Skin of body (tissue), 2 donors: ENCODE data around the gene MEGF10. TPM values are rescaled to one million over a fixed set of nuclear protein-coding genes. Genes with fewer than 3 reads are reported as not detected.
A peak's percentile ranks its signal among the peaks of the same experiment; 100 is the strongest.

ENCODE experiments used
- DNase-seq: peaks from one replicate; lab custom pipeline; 2025; lab: John Stamatoyannopoulos, UW
- total RNA-seq: library from RNA; depleted of rRNA; stranded (reverse); fragments of >200 nt; gene quantifications from one replicate; pipeline ENCODE4 v1.2.3, GENCODE V29; 2014

MEGF10 gene
- total RNA-seq, 1 donor from 2014 or later: 4.7 TPM

DNA sequence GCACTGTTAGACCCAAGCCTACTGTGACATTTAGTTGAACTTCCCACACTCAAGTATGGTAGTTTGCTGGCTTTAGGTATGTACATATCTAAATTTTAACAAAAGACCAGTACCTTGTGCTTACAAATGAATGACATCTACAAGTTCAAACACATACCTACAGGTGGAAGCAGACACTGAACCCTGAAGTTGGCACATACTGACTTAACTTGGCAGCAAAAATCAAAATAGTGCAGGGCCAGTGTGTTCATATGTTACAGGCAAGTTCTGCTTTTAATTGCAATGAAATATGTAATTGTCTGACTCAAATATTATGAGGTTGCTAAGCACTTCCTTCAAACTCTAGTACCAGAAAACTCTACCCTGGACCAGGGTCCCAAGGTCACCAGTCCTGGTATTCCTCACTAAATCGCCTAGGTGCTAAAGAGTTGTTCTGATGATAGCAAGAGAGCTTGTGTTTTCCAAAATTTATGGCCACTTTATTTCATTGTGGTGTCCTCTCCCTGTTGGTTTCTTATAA, 77.4 kb downstream of the MEGF10 start:
- DNase-seq: no peak

DNA sequence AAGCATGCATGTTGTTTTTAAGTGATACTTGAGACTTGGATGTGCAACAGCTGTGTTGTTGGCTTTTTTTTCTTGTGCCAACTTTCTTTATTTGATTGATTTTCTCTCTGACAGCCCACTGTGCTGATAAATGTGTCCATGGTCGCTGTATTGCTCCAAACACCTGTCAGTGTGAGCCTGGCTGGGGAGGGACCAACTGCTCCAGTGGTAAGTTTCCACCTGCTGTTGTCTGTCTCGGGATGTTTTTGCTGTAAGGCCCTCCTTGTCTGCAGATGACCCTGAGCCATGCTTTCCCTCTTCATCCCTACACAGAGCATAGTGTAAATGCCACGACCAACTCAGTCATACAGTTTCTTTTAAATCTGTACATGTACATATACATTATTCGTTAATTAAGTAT, 79.2 kb downstream of the MEGF10 start:
- peak; percentile 11 for DNase-seq

DNA sequence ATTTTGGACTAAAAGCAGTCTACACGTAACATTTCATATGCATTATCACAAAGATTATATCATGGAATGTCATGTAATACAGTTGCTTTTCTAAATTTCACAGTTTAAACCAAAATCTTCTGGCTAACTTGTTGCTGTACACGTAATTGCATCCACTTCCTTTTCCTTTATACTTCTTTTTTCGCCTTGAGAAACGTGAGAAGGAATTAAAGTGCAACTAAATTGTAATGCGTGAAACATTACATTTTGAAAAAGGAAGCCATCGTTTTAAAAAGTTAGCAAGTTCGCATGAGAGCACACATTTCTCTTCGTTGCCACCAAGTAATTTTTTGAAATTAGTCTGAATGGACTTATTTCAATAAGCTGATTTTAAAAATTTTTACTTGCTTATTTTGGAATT, 80.0 kb downstream of the MEGF10 start:
- no peak for DNase-seq

DNA sequence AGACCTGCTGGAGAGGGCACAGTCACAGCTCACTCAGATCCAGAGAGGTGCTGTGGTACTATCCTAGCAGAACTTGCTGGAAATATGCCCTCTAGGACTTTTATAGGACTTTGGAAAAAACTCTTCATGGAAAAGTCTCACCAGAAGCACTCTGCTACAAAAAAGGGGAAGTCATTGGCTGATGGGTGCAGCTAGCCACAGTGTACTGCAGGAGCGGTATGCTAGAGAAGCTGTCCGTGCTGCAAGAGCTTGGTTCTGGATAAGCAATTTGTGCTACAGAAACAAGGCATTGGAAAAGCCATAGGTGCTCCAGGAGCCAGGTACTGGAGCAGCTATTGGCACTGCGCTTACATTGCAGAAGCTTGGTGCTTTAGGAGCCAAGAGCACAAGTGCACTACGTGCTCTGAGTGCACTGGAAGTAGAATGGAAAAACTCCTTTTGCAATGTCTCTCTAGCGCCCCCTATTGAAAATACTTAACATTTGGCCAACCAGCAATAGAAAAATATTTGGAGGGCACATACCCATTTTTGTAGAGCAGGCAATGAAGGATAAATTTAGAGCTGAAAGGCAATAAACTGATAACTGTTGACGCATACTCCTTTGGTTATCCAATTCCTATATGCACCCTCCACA, 83.4 kb downstream of the MEGF10 start:
- DNase-seq: no peak

DNA sequence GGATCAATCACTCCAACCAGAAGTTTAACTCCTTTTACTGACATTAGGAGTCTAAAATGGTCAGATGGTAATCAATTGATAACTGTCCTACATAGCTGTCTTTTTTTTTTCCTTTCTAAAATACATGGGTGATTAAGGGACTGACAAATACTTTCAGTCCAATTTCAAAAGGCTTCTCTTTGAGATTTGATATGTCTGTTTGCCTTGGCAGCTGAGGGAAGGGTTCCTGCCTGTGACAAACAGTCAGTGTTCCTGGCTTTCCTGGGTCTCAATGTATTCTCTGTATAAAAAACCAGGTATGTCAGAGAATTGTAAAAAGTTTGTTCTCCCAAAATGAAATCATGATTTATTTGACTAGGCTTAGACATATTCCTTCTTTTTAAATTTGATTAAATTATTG, 84.5 kb downstream of the MEGF10 start:
- no peak for DNase-seq

DNA sequence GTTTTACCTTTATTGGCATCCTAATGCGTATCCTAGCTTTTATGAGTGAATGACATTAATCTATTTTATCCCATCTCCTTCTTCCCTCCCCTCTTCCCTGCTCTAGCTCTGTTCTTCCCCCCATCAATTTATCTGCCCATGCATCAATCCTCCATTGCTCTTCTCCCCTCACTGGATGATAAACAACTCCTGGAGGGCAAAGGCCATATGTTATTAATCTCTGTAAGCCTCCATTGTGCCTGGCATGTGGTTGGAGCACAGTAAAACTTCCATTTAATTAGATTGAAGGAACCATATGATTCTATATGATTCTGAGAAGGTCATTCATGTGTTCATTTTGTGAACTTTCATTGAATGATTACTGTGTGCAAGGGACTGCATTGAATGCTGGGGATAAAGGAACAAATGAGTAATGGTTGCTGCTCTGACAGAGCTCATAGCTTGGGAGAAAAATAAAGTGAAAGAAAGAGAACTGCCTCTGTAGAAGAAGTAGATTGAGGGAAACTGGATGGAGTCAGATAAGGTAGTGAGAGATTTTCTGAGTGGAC, 85.0 kb downstream of the MEGF10 start:
- no peak for DNase-seq

DNA sequence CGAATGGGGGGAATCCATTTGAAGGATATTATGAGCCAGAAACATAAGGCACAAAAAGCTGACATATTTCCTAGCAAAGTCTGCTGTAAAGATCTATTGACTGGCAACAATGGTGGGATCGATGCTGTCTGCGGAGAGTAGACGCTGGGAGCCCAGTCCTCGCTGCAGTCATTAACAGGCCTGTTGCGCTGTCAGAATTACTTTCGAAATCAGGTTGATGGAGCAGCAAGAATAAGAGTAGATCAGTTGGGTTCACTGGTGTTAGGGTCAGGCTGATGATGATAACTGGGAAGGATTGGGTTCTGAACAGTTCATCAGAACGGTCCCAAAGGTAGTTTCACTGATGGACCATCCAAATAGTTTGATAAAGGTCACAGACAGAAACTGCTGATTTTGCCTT, 87.1 kb downstream of the MEGF10 start:
- no peak for DNase-seq

DNA sequence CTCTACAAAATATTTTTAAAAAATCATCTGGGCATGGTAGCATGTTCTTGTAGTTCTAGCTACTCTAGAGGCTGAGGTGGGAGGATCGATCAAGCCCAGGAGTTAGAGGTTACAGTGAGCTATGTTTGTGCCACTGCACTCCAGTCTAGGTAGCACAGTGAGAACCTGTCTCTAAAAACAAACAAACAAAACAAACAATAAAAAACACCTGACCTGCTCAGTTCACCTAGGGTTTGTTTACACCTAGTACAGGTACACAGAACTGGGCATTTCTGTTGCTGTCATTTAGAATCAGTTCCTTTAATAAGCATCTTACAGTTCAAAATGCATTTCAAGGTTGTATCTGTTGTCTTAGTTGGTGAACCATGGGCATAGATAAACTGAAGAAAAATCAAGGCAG, 95.3 kb downstream of the MEGF10 start:
- DNase-seq: no peak

DNA sequence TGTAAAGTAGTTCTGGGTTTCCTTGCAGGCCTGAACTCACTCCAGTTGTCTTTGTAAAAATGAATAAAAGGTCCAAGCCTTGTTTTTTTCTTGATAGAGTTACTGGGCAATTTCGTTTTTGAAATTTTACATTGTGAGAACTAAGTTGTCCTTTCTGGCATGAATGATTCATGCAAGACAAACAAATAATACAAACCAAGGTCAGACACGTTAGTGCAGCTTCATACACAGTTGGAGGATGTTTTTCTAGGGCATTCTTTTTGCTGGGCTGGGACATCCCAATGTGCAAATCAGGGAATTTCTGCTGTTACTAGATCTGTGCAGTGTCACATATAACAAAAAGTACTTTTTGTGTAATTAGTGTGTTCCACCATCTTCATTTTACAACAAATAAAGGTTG, 96.0 kb downstream of the MEGF10 start:
- no peak for DNase-seq

DNA sequence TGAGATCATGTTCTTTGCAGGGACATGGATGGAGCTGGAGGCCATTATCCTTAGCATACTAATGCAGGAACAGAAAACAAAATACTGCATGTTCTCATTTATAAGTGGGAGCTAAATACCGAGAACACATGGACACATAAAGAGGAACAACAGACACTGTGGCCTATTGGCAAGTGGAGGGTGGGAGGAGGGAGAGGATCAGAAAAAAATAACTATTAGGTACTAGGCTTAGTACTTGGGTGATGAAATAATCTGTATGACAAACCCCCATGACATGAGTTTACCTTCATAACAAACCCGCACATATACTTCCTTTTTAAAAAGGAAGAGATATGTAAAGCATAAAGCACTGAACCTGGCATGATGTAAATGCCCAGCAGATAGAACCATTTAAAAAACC, 99.0 kb downstream of the MEGF10 start:
- DNase-seq: no peak

DNA sequence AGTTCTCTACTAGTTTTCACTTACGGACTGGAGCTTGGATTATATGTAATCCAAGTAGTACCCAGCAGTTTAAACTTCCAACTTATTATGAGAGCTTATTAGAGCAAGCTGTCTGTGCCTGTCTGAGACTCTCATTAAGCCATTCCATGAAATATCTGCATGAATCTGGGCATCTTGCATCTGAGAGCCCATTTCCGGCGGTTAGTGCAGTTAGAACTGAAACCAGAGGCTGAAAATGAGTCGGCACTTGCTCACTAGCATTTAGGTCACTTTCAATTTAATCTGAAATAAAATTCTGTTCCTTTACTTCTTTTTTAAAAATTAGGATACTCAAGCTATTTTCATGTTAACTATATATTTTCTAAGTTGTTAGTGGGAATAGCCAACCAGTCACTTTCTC, 102.2 kb downstream of the MEGF10 start:
- no peak for DNase-seq

DNA sequence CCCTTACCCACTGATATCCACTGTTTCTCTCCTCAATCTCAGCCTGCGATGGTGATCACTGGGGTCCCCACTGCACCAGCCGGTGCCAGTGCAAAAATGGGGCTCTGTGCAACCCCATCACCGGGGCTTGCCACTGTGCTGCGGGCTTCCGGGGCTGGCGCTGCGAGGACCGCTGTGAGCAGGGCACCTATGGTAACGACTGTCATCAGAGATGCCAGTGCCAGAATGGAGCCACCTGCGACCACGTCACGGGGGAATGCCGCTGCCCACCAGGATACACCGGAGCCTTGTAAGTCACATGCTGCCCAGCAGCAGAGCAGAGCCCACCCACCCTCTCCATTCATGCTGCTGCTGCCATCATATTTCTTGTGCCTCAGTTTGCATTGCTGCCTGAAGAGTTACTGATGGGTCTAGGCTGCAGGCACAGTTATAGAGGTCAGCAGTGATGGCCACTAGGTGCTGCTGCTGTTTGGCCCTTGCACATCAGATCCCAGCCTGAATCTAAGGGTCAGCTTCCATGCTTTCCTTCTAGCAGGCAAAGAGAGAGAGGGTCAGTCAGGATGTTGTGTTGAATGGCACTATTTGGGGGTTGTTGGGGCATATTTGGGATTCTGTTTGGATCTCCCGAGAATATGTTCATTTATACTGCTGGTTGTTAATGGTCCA, 106.0 kb downstream of the MEGF10 start:
- no peak for DNase-seq

DNA sequence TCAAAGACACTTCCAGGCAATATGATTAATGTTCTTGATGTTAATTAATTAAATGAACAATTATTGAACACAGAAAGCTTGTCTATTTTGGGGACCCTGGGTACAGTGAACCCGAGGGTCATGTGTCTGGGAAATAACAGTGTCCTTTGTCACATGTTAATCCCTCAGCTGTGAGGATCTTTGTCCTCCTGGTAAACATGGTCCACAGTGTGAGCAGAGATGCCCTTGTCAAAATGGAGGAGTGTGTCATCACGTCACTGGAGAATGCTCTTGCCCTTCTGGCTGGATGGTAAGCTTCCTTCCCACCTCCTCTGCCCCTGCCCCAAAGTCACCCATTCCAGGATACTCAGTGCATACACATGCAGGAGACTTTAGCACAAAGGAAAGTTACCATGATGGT, 107.9 kb downstream of the MEGF10 start:
- no peak for DNase-seq

DNA sequence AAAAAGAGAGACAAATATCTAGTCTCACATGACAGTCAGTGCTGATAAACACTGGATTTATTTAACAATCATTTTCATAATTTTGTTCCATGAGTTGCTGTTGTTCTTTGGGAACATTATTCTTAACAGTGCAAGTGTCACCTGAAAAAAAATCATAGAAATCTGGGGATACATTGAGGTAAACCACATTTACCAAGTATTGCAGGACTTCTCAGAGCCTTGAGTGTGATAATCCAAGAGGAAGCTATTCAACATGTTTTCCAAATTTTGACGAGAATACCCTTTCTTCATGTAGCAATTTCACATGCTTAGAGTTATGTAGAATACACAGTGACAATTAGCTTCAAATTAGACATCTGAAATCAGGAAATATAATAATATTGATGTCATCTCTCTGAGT, 108.5 kb downstream of the MEGF10 start:
- DNase-seq: no peak

DNA sequence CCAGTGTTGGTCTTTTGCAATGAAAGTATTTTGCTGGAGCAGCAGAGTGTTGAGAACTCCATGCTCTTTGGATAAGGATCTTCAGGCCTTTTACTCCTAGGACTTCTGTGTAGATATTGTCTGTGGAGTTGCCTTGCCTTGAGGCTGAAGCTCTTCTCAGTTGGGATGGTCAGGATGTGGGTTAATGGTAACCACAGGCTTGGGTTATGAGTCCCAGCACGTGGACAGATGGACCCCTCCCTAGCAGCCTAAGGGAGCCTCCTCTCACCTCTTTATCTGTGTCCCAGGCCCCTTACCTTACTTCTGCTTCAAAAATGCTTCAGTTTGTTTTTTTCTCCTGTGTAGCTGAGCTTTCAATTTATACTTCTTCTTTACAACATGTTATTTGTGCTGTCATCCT, 109.9 kb downstream of the MEGF10 start:
- DNase-seq: no peak

DNA sequence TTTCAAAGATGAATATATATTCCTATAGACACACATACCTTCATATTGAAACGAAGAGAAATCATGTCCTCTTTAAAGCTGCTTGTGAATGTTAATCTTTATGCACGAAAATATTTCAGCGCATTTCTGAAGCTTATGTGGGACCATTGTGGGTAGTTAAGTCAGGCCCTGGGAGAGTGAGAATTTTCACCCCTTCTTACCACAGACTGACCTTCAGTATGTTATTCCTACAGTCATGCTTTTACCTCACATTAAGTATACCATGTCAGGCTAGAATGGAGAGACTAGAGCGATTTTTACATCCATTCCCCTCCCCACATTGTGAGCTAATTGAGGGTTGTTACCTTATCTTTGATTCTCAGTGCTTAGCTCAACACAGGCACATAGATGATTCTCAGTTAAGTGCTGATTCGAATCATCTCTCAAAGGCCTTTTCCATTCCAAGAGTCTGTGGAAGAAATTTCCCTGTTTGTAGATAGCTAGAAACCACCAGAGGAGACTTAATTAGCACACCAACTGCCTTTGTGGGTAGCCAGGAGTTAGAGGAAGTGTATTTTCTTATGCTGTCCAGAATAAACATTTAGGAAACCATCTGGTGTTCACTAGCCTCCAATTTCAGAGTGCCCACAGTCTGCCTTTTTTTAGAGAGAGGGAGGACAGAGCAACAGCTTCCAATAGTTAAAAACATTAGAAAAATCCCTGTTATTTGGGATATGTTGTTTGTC, 110.5 kb downstream of the MEGF10 start:
- no peak for DNase-seq

DNA sequence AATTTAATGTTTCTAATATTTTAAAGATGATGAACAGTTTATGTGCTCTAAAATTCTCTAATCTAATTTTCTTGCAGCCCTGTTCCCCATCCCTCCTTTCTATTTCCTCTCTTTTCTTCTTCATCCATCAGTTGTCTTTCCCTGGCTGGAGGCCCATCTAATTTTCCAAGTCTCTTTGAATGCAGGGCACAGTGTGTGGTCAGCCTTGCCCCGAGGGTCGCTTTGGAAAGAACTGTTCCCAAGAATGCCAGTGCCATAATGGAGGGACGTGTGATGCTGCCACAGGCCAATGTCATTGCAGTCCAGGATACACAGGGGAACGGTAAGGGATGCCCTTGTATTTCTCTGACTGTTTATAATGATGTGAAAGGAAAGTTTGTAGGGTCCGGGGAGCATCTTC, 111.8 kb downstream of the MEGF10 start:
- no peak for DNase-seq

DNA sequence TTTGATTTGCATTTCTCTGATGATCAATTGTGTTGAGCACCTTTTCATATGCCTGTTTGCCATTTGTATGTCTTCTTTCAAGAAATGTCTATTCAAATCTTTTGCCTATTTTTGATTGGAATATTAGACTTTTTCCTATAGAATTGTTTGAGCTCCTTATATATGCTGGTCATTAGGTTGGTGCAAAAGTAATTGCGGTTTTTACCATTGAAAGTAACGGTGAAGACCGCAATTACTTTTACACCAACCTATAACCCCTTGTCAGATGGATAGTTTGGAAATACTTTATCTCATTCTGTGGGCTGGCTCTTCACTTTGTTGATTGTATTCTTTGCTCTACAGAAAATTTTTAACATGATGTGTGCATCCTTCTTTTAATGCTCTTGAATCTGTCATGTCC, 113.6 kb downstream of the MEGF10 start:
- DNase-seq: no peak

DNA sequence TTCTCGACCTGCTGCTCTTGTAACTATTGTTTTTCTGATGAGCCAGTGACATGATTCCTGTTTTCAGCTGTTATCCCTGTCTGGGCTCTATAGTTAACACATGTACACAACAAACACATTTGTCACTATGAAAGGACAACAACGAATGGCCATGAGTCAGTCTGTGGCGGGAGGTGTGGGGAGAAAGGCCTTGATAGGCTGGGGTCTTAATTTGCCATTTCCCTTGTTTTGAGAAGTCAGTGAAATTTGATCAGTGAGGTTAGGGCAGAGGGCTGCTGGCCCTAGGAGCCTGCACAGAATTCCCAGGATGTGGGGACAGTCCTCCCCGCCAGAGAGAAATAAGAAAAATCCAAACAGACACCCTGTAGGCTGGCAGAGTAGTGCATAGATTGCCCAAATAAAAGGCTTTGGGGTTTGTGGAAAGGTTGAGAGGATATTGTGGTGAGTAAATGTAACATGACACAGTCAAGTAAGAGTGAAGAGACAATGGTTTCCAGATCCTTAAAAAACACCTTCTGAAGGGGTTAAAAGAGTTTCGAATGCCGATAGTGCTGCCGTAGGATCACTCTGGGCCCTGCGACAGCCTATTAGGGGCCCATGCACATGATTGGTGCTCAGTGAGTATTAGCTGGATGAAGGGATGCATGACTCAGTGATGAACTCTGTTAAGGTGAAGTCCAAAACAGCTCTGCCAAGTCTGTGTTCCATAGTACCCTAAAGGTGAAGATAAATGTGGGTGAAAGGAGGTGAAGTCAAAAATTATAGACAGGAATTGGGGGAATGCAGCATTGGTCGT, 115.9 kb downstream of the MEGF10 start:
- no peak for DNase-seq

DNA sequence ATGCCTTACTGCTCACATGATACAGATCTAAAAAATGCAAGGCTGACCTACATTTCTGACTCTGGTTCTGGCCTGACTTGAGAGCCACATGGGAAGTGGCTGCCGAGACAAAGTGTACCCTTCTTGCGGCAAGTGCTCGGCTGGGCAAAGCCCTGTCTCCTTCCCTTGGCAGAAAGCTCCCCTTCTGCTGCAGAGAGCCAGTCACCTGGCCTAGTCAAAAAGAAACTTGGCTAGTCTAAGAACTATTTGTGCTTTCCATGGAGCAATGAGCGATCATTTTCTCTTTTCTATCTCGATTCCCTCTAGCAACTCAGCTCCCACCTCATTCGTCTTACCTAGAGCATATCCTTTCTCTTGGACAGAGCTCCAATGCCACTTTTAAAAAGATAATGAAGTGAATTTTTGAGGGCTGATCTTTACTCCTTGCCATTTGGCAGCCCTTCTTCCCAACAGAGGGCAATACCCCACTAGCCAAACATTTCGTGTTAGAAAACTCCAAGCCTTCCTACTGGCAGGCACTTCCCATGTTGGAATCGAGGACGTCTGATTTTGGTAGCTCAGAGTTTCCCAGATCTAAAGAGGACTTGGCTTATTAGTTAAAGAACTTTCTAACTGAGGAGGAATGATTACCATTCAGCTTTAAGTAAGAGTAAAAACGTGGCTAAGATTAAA, 118.8 kb downstream of the MEGF10 start:
- no peak for DNase-seq
